Spleen (tissue), 7 donors: ENCODE measurements around the gene TEDC2.

ENCODE experiments used
- CTCF ChIP-seq, 11 experiments: fragments of 200-600 bp in 7 of 11; fragments of 450-650 bp in 4 of 11; sonication (generic) in 4 of 11; IDR thresholded peaks in 8 of 11; conservative IDR thresholded peaks in 3 of 11; 1 replicate in 7 of 11; 2 replicates in 4 of 11; pipeline versions ENCODE4 v1.4.0 to v1.8.0; 2016 to 2021; ENCODE audit warnings: antibody characterized with exemption in 11 of 11, inconsistent platforms in 4 of 11, mild to moderate bottlenecking in 1 of 11
- POLR2AphosphoS5 ChIP-seq, 3 donors: sonication (generic); formaldehyde crosslinking; IDR thresholded peaks; one replicate each; pipeline ENCODE4 v1.5.1; 2017; ENCODE audit warnings: antibody characterized with exemption in 3 of 3
- donor health status: DM: no; HTN: no; CAD: no; lungs with moderate emphysema.
- donor health status: DM: no; HTN: no; CAD: no.
- donor health status: DM: no; HTN: no; CAD: no.

GRCh38 chr16:2480948-2481347 is 21.0 kb downstream of the TEDC2 start:
- TF ChIP-seq CTCF (IDR thresholded peaks at IDR 0.05 in 8 of 11, conservative IDR thresholded peaks at IDR 0.05 in 3 of 11) (no peak), POLR2AphosphoS5 (IDR thresholded peaks at IDR 0.05) (no peak)
